SU-DHL-6 (cell line): ENCODE results near the gene EHBP1.

ENCODE experiments used
- H2AFZ ChIP-seq: fragments of 200-600 bp; sonication (generic); 2 replicates; pipeline ENCODE4 v1.6.1; 2014; ENCODE audit warnings: low read depth, mild to moderate bottlenecking, moderate library complexity, mixed read lengths, antibody characterized with exemption, low read length; ENCODE audit not compliant: severe bottlenecking
- H3F3A ChIP-seq: fragments of 200-600 bp; shearing (Covaris generic); 2 replicates; pipeline ENCODE4 v1.6.0; 2016; ENCODE audit warnings: antibody characterized with exemption, mild to moderate bottlenecking; ENCODE audit not compliant: insufficient read depth
- H3K27ac ChIP-seq: fragments of 200-600 bp; sonication (generic); 2 replicates; pipeline ENCODE4 v1.5.1; 2016; ENCODE audit warnings: low read depth, mild to moderate bottlenecking, low read length, moderate library complexity, mixed read lengths
- H3K27me3 ChIP-seq: fragments of 200-600 bp; sonication (generic), shearing (Covaris generic); 2 replicates; pipeline ENCODE4 v1.6.0; 2014; ENCODE audit warnings: mild to moderate bottlenecking, low read length
- H3K36me3 ChIP-seq: fragments of 200-600 bp; sonication (generic); 2 replicates; pipeline ENCODE4 v1.6.1; 2014; ENCODE audit warnings: mild to moderate bottlenecking, low read length, mixed read lengths
- H3K4me2 ChIP-seq: fragments of 300-600, 200-600 bp; shearing (Covaris generic), sonication (generic); 2 replicates; pipeline ENCODE4 v1.6.0; 2014; ENCODE audit warnings: low read length, low read depth, mild to moderate bottlenecking; ENCODE audit not compliant: poor library complexity, severe bottlenecking
- H3K4me3 ChIP-seq: fragments of 200-600 bp; sonication (generic); 2 replicates; pipeline ENCODE4 v1.5.1; 2014; ENCODE audit warnings: antibody characterized with exemption, low read length, mild to moderate bottlenecking, mixed read lengths; ENCODE audit not compliant: insufficient read depth, poor library complexity, severe bottlenecking
- H3K79me2 ChIP-seq: fragments of 200-600 bp; sonication (generic); 2 replicates; pipeline ENCODE4 v1.6.1; 2014; ENCODE audit warnings: mild to moderate bottlenecking, low read length, moderate library complexity; ENCODE audit not compliant: insufficient read depth
- H3K9ac ChIP-seq: fragments of 200-600 bp; sonication (generic); 2 replicates; pipeline ENCODE4 v1.7.0; 2014; ENCODE audit warnings: mild to moderate bottlenecking, low read length
- H3K9me2 ChIP-seq: fragments of 200-600 bp; sonication (generic); replicated peaks from 2 replicates; pipeline ENCODE4 v1.6.1; 2014; ENCODE audit warnings: low read length; ENCODE audit not compliant: insufficient read depth
- H3K9me3 ChIP-seq: fragments of 200-600 bp; sonication (generic); 2 replicates; pipeline ENCODE4 v1.6.1; 2014; ENCODE audit warnings: low read length, mixed read lengths; ENCODE audit not compliant: insufficient read depth
- H4K20me1 ChIP-seq: fragments of 200-600 bp; sonication (generic); 2 replicates; pipeline ENCODE4 v1.6.1; 2014; ENCODE audit warnings: low read depth, mild to moderate bottlenecking, antibody characterized with exemption, low read length, moderate library complexity, mixed read lengths
- CTCF ChIP-seq: fragments of 200-600 bp; sonication (generic); IDR thresholded peaks from one replicate; pipeline ENCODE4 v1.5.1; 2017; ENCODE audit warnings: antibody characterized with exemption, mild to moderate bottlenecking, low read length, moderate library complexity; ENCODE audit not compliant: insufficient read depth, poor library complexity, severe bottlenecking
- EZH2phosphoT487 ChIP-seq: fragments of 200-600 bp; sonication (generic), shearing (Covaris generic); conservative IDR thresholded peaks from 2 replicates; pipeline ENCODE4 v1.6.1; 2018; ENCODE audit warnings: mild to moderate bottlenecking, antibody characterized with exemption, low read length, moderate library complexity, mixed read lengths

The EHBP1 gene

GRCh38 chr2:62826141-62826540, 120.6 kb downstream of the EHBP1 start:
- Histone ChIP-seq H3K79me2 (no peaks in the 10 kb centered on the region), H3K36me3 (peaks cover 7% of the 10 kb centered on the region; the same call in 1 of the 2 replicates), H4K20me1 (no peaks in the 10 kb centered on the region), H3K9me2 (no peaks in the 10 kb centered on the region), H3K4me3 (no peak overlapping the region), H3F3A (no peaks in the 10 kb centered on the region), H3K27ac (no peak overlapping the region), H3K9ac (no peak overlapping the region), H3K4me2 (no peak overlapping the region), H2AFZ (no peak overlapping the region), H3K27me3 (no peaks in the 10 kb centered on the region), H3K9me3 (no peaks in the 10 kb centered on the region)
- no peak for TF ChIP-seq EZH2phosphoT487
- no peak for TF ChIP-seq CTCF

- no peaks in the 10 kb centered on the region for H3K9me3 ChIP-seq
- H3K27ac ChIP-seq = no peak overlapping the region
- no peak overlapping the region for H3K4me2 ChIP-seq
- H3K9ac ChIP-seq = no peak overlapping the region
- H3K36me3 ChIP-seq = peaks cover 15% of the 10 kb centered on the region; the same call in 1 of the 2 replicates
- no peaks in the 10 kb centered on the region for H3F3A ChIP-seq
- H3K9me2 ChIP-seq = no peaks in the 10 kb centered on the region
- H4K20me1 ChIP-seq = no peaks in the 10 kb centered on the region
- H3K79me2 ChIP-seq = no peaks in the 10 kb centered on the region
- H2AFZ ChIP-seq = no peak overlapping the region
- H3K27me3 ChIP-seq = no peaks in the 10 kb centered on the region
- TF ChIP-seq EZH2phosphoT487 (no peak), CTCF (no peak)
- H3K4me3 ChIP-seq = no peak overlapping the region
These were observed 121.6 kb downstream of the EHBP1 start for GRCh38 chr2:62826953-62827675.

GRCh38 chr2:62831729-62832128, 126.2 kb downstream of the EHBP1 start:
- Histone ChIP-seq H3K4me3 (no peak overlapping the region), H3K27me3 (no peaks in the 10 kb centered on the region), H3K27ac (no peak overlapping the region), H3K9me3 (no peaks in the 10 kb centered on the region), H2AFZ (no peak overlapping the region), H3K36me3 (peaks cover 15% of the 10 kb centered on the region; the same call in 1 of the 2 replicates), H4K20me1 (no peaks in the 10 kb centered on the region), H3K4me2 (no peak overlapping the region), H3K9ac (no peak overlapping the region), H3K9me2 (no peaks in the 10 kb centered on the region), H3K79me2 (no peaks in the 10 kb centered on the region), H3F3A (no peaks in the 10 kb centered on the region)
- TF ChIP-seq CTCF (no peak), EZH2phosphoT487 (no peak)
